GM21381 (cell line): Measurements from ENCODE around the gene MTMR6.
A peak's percentile ranks its signal among the peaks of the same experiment; 100 is the strongest.
"Not testable (repeated sequence)": the region's sequence is repeated elsewhere in the genome, so short reads cannot be mapped to it uniquely, and the experiment has no call there.

ENCODE experiments used
- ATAC-seq: cut with Tn5 transposase; IDR thresholded peaks from one replicate; pipeline ENCODE4 v1.9.1; 2021; ENCODE audit warnings: mild to moderate bottlenecking, moderate library complexity; ENCODE audit not compliant: unreplicated experiment

MTMR6 gene

GRCh38 chr13:25286969-25287961, at the start of gene MTMR6:
TSS of gene MTMR6 (minus strand) at chr13:25287488. CDS start at chr13:25287247, 241 bp downstream.
- peak; percentile 95 for ATAC-seq

GRCh38 chr13:25335856-25336255, 48.6 kb upstream of the MTMR6 start:
- ATAC-seq, result no peak

- no peak for ATAC-seq
Measured at GRCh38 chr13:25330541-25330940, 43.3 kb upstream of the MTMR6 start.

GRCh38 chr13:25329706-25330105, 42.4 kb upstream of the MTMR6 start:
- no peak for ATAC-seq

- no peak for ATAC-seq
Measured at GRCh38 chr13:25324100-25324499, 36.8 kb upstream of the MTMR6 start.

GRCh38 chr13:25319771-25320170, 32.5 kb upstream of the MTMR6 start:
- no peak for ATAC-seq

- not testable (repeated sequence) for ATAC-seq
Measured at GRCh38 chr13:25318946-25319345, 31.7 kb upstream of the MTMR6 start.

GRCh38 chr13:25310891-25311290, 23.6 kb upstream of the MTMR6 start:
- no peak for ATAC-seq

- ATAC-seq, result no peak
Measured at GRCh38 chr13:25306671-25307464, 19.6 kb upstream of the MTMR6 start.

GRCh38 chr13:25302121-25302520, 14.8 kb upstream of the MTMR6 start:
- no peak for ATAC-seq

- peak; percentile 99 for ATAC-seq
Measured at GRCh38 chr13:25301347-25302113, 14.2 kb upstream of the MTMR6 start, which contains the start of gene NUP58. TSS of gene NUP58 (plus strand) at chr13:25301625. CDS start at chr13:25301774, 149 bp downstream.

- peak; percentile 15 for ATAC-seq
Measured at GRCh38 chr13:25300861-25301346, 13.6 kb upstream of the MTMR6 start.

GRCh38 chr13:25295701-25296100, 8.4 kb upstream of the MTMR6 start:
- ATAC-seq, result no peak

- no peak for ATAC-seq
Measured at GRCh38 chr13:25295228-25295627, 7.9 kb upstream of the MTMR6 start.

GRCh38 chr13:25292301-25292700, 5.0 kb upstream of the MTMR6 start:
- no peak for ATAC-seq

- no peak for ATAC-seq
Measured at GRCh38 chr13:25291691-25292090, 4.4 kb upstream of the MTMR6 start.

GRCh38 chr13:25288966-25289365, 1.7 kb upstream of the MTMR6 start:
- ATAC-seq, result no peak

GRCh38 chr13:25286308-25286968, 850 bp downstream of the MTMR6 start:
- ATAC-seq, result peak; percentile 32

GRCh38 chr13:25281935-25282332, 5.4 kb downstream of the MTMR6 start:
- ATAC-seq, result peak; percentile 17
